T47D (cell line): Measurements from ENCODE around the gene UNC13C.
A peak's percentile ranks its signal among the peaks of the same experiment; 100 is the strongest.

ENCODE experiments used
- DNase-seq, 2 experiments: peaks; one replicate each; pipeline versions ENCODE4 v3.0.0 to v3.0.0-alpha.2; 2011 to 2012; ENCODE audit warnings: low read depth in 1 of 2, low spot score in 1 of 2
- JUND ChIP-seq: IDR thresholded peaks from 2 replicates; pipeline ENCODE4 v1.6.1; 2012; ENCODE audit warnings: low read depth
- in situ Hi-C: cut with HindIII; loops from 2 replicates; pipeline ENCODE4 v1.10.0; 2016; ENCODE audit warnings: low sequenced_read_pairs, low pct_unique_long_range_greater_than_20kb

The UNC13C gene

GRCh38 chr15:53982071-53982680, 3.9 kb downstream of the UNC13C start:
- in situ Hi-C loops: no loop called here
- TF ChIP-seq JUND: no peak
- no peak for DNase-seq

DNA sequence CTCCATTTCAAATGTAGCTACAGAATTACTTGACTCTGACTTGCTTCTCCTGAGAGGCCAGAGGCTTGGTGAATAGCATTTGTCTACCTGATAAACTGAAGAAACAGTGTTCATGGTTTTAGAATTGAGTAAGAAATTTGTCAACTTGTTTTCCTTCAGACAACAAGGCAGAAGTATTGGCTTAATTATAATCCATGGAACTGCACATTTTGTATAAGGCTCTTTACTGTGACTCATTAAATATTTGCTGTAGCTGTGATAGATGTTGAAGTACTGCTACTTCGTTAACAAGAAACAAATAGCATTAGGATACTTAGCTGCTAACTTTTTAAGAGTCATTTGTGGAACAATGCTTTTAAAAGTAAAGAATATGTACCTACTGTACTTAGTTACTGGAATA, 4.6 kb downstream of the UNC13C start:
- no peak for DNase-seq
- in situ Hi-C loops: no loop called here
- no peak for TF ChIP-seq JUND

DNA sequence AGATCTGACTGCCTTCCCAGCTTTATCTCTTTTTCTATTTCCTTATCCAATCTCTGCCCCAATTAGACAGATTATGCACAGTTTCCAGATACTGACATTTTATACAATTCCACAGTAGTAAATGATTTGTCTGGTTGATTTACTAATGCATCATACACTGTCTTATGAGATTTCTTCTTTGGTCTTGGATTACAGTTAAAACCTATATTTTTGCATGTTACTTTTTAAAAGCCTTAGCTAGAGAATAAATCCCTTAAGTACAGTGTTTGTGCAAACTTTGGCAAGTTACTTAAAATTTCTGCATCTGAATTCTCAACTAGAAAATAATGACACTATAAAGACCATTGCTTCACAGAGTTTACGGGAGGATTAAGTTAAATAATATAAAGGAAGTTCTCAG, 6.0 kb downstream of the UNC13C start:
- in situ Hi-C loops: no loop called here
- no peak for DNase-seq
- TF ChIP-seq JUND: no peak

GRCh38 chr15:53985562-53985961, 7.3 kb downstream of the UNC13C start:
- no peak for TF ChIP-seq JUND
- no peak for DNase-seq
- in situ Hi-C loops: no loop called here

GRCh38 chr15:53987480-53987879, 9.2 kb downstream of the UNC13C start:
- TF ChIP-seq JUND: no peak
- DNase-seq: no peak
- in situ Hi-C loops: no loop called here

GRCh38 chr15:54007256-54007655, 29.0 kb downstream of the UNC13C start:
- DNase-seq: no peak
- in situ Hi-C loops: no loop called here
- no peak for TF ChIP-seq JUND

- in situ Hi-C loops: no loop called here
Observed at GRCh38 chr15:54011656-54012055, 33.4 kb downstream of the UNC13C start.

DNA sequence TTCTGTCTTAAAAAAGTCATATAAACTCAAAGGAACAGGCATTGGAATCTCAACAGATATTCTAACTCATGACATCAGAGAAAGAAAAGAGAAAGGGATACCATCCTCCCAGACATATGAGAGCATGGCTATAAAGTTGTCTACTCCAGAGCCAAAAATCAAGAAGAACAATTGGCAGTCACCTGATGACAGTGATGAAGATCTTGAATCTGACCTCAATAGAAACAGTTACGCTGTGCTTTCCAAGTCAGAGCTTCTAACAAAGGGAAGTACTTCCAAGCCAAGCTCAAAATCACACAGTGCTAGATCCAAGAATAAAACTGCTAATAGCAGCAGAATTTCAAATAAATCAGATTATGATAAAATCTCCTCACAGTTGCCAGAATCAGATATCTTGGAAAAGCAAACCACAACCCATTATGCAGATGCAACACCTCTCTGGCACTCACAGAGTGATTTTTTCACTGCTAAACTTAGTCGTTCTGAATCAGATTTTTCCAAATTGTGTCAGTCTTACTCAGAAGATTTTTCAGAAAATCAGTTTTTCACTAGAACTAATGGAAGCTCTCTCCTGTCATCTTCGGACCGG, 35.9 kb downstream of the UNC13C start:
- TF ChIP-seq JUND: no peak
- in situ Hi-C loops: no loop called here
- no peak for DNase-seq

More at GRCh38 chr15:54011656-54012055, 33.4 kb downstream of the UNC13C start:
- no peak for DNase-seq
- no peak for TF ChIP-seq JUND

DNA sequence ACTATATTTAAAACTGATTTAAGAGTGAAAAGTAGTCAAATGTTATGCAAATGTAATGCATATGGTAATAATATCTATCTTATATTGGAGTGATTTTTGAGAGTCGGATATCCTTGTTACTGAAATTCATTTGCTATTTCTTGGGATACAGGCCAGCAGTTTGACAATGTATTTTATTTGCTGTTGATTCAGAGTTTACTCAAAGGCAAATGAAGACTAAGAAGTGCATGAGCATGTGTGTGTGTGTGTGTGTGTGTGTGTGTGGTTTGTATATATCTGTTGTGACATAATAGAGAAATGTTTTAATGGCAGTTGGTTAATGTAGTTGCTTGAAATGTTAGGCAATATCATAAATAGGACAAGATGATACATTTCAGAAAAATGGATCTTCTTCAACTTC, 39.0 kb downstream of the UNC13C start:
- in situ Hi-C loops: no loop called here
- no peak for TF ChIP-seq JUND
- DNase-seq: no peak

GRCh38 chr15:54017959-54018358, 39.7 kb downstream of the UNC13C start:
- no peak for DNase-seq
- in situ Hi-C loops: no loop called here
- TF ChIP-seq JUND: no peak

DNA sequence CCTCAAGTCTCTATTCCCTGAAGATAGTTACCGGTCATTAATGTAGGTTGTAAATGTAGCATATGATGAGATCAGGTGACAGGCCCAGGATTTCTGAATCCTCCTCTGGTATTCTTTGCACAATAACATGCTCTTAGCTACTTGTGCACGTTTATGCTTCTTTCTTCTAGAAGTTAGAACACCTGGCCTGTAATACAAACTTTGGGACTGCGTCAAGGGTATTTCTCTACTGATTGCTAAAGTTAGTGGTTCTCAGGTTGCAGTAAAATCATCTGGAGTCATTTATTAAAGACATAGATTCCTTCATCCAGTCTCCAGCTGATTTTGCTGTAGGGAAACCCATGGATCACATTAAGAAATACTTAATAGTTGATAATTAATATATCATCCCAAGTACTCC, 48.0 kb downstream of the UNC13C start:
- TF ChIP-seq JUND: no peak
- no peak for DNase-seq
- in situ Hi-C loops: no loop called here

DNA sequence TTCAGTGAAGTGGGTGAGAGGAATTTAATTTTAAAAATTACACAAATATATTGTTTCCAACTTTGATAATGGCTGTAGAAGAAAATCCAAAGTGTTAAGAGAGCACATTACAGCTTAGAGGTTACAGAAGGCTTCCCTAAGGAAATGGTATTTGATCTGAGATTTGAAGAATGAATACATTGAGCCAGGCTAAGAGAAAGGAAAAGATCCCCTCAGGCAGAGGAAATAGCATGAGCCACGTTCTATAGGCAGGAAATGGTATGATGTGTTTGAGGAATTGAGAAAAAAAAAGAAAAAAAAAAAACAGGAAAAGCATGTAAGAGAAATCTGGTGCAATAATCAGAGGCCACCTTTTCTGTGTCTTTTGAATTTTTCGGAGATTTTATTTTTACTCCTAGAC, 48.6 kb downstream of the UNC13C start:
- no peak for DNase-seq
- TF ChIP-seq JUND: no peak
- in situ Hi-C loops: no loop called here

GRCh38 chr15:54029081-54029480, 50.8 kb downstream of the UNC13C start:
- DNase-seq: peak in 1 of 2 experiments; percentile 38
- TF ChIP-seq JUND: no peak
- in situ Hi-C loops: no loop called here

GRCh38 chr15:54032066-54032465, 53.8 kb downstream of the UNC13C start:
- in situ Hi-C loops: no loop called here
- no peak for TF ChIP-seq JUND
- DNase-seq: no peak
